VCaP (cell line): ENCODE measurements around the gene METTL1.

Source experiments
- H3K27ac ChIP-seq: fragments of 450-650 bp; 2 replicates; pipeline ENCODE4 v1.5.1; 2017
- TF ChIP-seq, protein P1 (sequence below): fragments of 450-650 bp; conservative IDR thresholded peaks from 2 replicates; pipeline ENCODE4 v1.5.1; 2017; ENCODE audit warnings: mild to moderate bottlenecking, moderate library complexity

METTL1 gene

DNA sequence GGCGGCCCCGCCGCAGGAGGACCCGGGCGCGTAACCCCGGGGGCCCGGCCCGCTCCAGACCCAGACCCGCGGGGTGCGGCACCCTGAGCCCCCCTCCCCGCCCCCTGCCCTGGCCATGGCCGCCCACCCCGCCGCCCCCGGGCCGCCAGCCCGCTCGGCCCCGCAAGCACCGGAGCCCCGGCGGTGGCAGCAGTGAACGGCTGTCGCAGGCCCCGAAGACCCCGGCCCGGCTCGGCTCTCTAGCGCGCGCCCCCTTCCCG lies 16.8 kb downstream of the METTL1 start:
- H3K27ac ChIP-seq = peak overlapping the region; percentile 90
- TF ChIP-seq, protein P1, sequence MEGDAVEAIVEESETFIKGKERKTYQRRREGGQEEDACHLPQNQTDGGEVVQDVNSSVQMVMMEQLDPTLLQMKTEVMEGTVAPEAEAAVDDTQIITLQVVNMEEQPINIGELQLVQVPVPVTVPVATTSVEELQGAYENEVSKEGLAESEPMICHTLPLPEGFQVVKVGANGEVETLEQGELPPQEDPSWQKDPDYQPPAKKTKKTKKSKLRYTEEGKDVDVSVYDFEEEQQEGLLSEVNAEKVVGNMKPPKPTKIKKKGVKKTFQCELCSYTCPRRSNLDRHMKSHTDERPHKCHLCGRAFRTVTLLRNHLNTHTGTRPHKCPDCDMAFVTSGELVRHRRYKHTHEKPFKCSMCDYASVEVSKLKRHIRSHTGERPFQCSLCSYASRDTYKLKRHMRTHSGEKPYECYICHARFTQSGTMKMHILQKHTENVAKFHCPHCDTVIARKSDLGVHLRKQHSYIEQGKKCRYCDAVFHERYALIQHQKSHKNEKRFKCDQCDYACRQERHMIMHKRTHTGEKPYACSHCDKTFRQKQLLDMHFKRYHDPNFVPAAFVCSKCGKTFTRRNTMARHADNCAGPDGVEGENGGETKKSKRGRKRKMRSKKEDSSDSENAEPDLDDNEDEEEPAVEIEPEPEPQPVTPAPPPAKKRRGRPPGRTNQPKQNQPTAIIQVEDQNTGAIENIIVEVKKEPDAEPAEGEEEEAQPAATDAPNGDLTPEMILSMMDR = no peak

DNA sequence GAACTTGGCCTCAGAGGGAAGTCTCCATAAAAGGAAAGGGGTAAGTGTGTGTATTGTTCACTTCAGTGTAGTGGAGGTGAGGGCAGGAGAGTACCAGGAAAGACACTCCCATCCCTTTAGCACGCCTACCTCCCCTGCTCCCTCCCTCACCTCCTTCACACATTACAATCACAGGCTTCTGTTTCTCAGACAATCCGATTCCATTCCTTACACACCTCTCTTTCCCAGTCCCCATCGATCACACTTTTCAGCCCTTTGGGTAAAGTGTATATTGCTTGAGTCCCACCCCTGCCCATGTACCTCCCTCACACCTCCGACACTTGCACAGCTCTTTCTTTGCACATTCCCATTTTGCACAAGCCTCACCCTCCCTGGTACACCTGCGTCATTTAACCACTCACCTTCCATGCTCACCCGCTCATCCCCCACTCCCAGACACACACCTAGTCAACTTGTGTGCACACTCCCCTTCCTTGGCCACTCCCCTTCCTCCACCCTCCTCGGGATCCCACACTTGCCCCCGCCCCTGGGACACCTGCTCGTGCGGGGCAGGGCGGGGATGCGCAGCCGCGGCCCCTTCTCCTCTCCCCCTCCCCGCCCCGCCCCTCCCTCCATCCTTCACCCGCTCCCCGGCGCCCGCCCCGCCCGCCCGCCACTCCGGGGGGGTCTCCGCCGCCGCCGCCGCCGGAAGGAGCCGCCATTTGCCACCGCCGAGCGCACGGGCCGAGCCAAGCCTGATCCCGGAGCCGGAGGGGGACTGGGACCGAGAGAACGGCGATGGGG lies 17.3 kb downstream of the METTL1 start, which contains the start of gene MARCHF9:
Gene MARCHF9, plus strand, starts transcription at position 693 of the 783 bp plus-strand sequence. CDS start 426 bp downstream, outside the sequence.
- peak within 1 kb of the TSS; percentile 90 for H3K27ac ChIP-seq

DNA sequence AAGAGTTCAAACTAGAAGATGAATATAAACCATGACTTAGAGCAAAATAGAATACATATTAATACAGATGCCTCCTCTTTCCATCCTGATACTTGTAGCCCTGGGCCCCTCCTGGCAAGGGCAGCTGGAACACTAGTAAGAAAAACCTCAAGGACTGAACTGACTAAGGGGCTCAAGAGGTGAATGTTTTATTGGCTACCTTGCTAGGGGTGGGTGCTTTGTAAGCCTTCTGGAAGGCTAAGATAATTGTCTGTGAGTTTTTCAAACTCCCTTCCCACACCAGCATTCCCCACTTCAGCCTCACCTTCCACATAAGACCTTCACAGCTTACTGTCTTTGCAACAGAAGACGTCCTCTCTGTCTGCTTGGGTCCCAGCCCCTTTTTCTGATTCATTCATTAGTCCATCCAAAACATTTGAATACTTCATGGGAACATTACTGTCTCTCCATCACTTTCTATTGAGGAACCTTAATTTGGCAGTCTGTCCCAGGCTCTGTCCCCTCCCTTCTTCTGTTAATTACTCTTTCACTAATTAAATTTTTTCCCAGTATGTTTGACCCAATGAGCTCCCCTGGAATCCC lies 18.1 kb downstream of the METTL1 start:
- TF ChIP-seq, protein P1 = no peak
- peak overlapping the region; percentile 90 for H3K27ac ChIP-seq

More for the DNA sequence above, 17.3 kb downstream of the METTL1 start, which contains the start of gene MARCHF9:
- TF ChIP-seq, protein P1 = no peak

DNA sequence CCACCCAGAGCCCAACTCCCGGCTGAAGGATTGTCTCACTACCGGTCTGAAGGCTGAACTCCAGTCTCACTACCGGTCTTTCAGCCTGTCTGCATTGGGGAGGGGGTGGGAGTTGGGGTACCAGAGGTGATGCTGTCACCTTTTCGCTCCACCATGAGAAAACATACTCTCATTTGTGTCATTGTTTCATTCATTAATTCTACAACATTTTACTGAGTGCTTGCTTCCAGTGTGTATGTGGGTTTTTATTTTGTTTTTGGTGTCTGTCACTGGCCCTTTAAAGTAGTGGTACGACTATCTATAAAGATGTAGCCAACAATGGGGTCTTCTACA lies 19.3 kb downstream of the METTL1 start:
- peak overlapping the region; percentile 90 for H3K27ac ChIP-seq
- TF ChIP-seq, protein P1 = no peak

DNA sequence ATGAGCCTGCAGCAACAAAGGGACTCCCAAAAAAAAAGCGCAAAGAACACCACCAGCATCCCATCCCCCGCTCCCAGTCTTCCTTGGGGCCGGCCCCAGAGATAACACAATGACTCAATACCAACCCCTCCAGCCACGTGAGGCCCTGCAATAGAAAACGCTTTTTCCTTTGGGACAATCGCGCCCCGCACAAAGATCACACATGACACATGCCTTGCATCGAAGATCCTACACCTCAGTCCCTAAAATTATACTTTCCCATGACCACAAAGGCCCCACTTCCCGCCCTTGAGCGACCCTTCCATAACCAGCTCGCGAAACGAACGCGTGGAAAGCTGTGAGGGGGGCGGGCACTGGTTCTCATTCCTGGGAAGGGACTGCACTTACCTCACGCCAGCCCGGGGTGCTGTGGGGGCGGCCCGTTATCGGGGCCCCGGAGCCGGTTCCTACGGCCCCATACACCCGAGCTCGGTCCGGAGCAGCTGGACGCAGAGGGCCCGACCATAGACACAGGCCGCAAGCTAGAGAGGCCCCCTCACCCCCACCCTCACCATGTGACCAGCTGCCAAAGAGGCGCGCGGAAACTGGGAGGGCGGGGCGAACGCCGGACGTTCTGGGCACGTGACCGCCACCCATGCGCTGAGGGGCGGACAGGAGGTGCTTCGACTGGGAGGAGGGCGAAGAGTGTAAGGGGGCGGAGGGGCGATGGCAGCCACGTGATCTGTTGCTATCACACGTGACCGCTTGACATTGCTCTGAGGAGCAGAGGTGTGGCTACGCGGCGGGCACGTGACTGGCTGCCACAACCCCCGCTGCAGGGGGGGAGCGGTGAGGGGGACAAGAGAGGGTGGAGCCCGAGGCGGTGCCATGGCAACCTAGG lies 19.9 kb downstream of the METTL1 start, which contains the start of gene CDK4:
Gene CDK4, minus strand, starts transcription at position 523 of the 880 bp plus-strand sequence. CDS start 593 bp downstream, outside the sequence.
- TF ChIP-seq, protein P1 = no peak
- H3K27ac ChIP-seq = peak within 1 kb of the TSS; percentile 90

DNA sequence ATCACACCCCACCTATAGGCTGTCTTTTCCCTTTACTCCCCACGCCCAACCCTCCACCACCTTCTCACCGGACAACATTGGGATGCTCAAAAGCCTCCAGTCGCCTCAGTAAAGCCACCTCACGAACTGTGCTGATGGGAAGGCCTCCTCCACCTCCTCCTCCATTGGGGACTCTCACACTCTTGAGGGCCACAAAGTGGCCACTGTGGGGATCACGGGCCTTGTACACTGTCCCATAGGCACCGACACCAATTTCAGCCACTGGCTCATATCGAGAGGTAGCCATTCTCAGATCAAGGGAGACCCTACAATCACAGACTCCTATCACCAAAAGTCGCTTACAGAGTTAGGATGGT lies 20.5 kb downstream of the METTL1 start:
- peak overlapping the region; percentile 90 for H3K27ac ChIP-seq
- TF ChIP-seq, protein P1 = no peak
